A673 (cell line): ENCODE results near the gene JARID2.

Experiments
- CTCF ChIP-seq: fragments of 300-800, 200-600 bp; sonication (generic); conservative IDR thresholded peaks from 2 replicates; pipeline ENCODE4 v1.5.1; 2017; ENCODE audit warnings: low read depth, mild to moderate bottlenecking, antibody characterized with exemption, low read length, moderate library complexity, mixed read lengths
- EZH2 ChIP-seq: fragments of 200-600 bp; sonication (generic); IDR thresholded peaks from 2 replicates; pipeline ENCODE4 v1.6.1; 2017; ENCODE audit warnings: borderline replicate concordance, low read depth, mild to moderate bottlenecking, mixed read lengths, antibody characterized with exemption, low read length; ENCODE audit not compliant: poor library complexity, severe bottlenecking

- TF ChIP-seq CTCF (no peak), EZH2 (no peak)
Observed at GRCh38 chr6:15220062-15220461, 25.8 kb upstream of the JARID2 start.
